ENCODE measurements around the gene CCL1. TPM values are rescaled to one million over a fixed set of nuclear protein-coding genes. Genes with fewer than 3 reads are reported as not detected.
"Not testable (repeated sequence)": the region's sequence is repeated elsewhere in the genome, so short reads cannot be mapped to it uniquely, and the experiment has no call there.

Gene CCL1
- total RNA-seq, 1 experiment from 2014 or later: not detected

GRCh38 chr17:34337701-34338100 is 25.3 kb downstream of the CCL1 start:
- no peak overlapping the region for H2BK120ac ChIP-seq (ENCODE audit: low read depth, low read length, poor library complexity, severe bottlenecking)
- no peaks in the 10 kb centered on the region for H3K79me2 ChIP-seq (ENCODE audit: insufficient read depth, low read length)
- WGBS (ENCODE audit: extremely low coverage, insufficient read length, low lambda C conversion rate): no CpG with 5 or more reads among the region's 1 CpG
- H3K4ac ChIP-seq (ENCODE audit: low read depth, low read length): no peak overlapping the region
- H3K23ac ChIP-seq (ENCODE audit: insufficient read length, low read depth, low read length): no peak overlapping the region
- Mint-ChIP-seq H3K4me1 (no peaks in the 10 kb centered on the region), H3K27me3 (ENCODE audit: low read depth) (peaks cover 9% of the 10 kb centered on the region), H3K4me3 (no peak overlapping the region), H3K27ac (no peak overlapping the region), H3K36me3 (ENCODE audit: insufficient read depth in 1 of 3, low read depth in 3 of 3) (no peaks in the 10 kb centered on the region), H3K9me3 (peaks cover 0 to 3% of the 10 kb centered on the region in 2 experiments; a peak in 2 of 5 replicates)
- H3K4me2 ChIP-seq (ENCODE audit: insufficient read depth, insufficient read length, low read length): no peak overlapping the region
- H4K91ac ChIP-seq (ENCODE audit: insufficient read length, low read depth, low read length): no peak overlapping the region
- H2BK20ac ChIP-seq (ENCODE audit: low read depth, low read length, poor library complexity, severe bottlenecking): no peak overlapping the region
- no peaks in the 10 kb centered on the region for H3K23me2 ChIP-seq (ENCODE audit: insufficient read length, low read depth, low read length, poor library complexity, severe bottlenecking)
- no peak overlapping the region for H3T11ph ChIP-seq (ENCODE audit: low read length)
- no peaks in the 10 kb centered on the region for H3K27me3 ChIP-seq (ENCODE audit: insufficient read depth, low read length)
- H2AFZ ChIP-seq (ENCODE audit: low read length): no peak overlapping the region
- H3K18ac ChIP-seq (ENCODE audit: insufficient read length, low read depth, low read length): no peak overlapping the region
- H3K4me1 ChIP-seq (ENCODE audit: insufficient read depth, low read length): no peaks in the 10 kb centered on the region
- H4K8ac ChIP-seq (replicated peaks; ENCODE audit: insufficient read length, low read depth, low read length): no peak overlapping the region
- no peak overlapping the region for H4K5ac ChIP-seq (ENCODE audit: insufficient read length, low read depth, low read length)
- no peak overlapping the region for H3K14ac ChIP-seq (ENCODE audit: insufficient read depth, low read length)
- H3K56ac ChIP-seq (ENCODE audit: insufficient read length, low read depth, low read length): no peak overlapping the region
- no peak overlapping the region for H3K27ac ChIP-seq (ENCODE audit: insufficient read length, low read depth, low read length)
- H2BK12ac ChIP-seq (ENCODE audit: insufficient read length, low read depth, low read length): no peak overlapping the region
- TF ChIP-seq, protein P1, sequence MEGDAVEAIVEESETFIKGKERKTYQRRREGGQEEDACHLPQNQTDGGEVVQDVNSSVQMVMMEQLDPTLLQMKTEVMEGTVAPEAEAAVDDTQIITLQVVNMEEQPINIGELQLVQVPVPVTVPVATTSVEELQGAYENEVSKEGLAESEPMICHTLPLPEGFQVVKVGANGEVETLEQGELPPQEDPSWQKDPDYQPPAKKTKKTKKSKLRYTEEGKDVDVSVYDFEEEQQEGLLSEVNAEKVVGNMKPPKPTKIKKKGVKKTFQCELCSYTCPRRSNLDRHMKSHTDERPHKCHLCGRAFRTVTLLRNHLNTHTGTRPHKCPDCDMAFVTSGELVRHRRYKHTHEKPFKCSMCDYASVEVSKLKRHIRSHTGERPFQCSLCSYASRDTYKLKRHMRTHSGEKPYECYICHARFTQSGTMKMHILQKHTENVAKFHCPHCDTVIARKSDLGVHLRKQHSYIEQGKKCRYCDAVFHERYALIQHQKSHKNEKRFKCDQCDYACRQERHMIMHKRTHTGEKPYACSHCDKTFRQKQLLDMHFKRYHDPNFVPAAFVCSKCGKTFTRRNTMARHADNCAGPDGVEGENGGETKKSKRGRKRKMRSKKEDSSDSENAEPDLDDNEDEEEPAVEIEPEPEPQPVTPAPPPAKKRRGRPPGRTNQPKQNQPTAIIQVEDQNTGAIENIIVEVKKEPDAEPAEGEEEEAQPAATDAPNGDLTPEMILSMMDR (conservative IDR thresholded peaks at IDR 0.05): no peak
- H3K79me1 ChIP-seq (ENCODE audit: insufficient read depth, low read depth, low read length, poor library complexity, severe bottlenecking): no peaks in the 10 kb centered on the region
- H4K20me1 ChIP-seq (ENCODE audit: control insufficient read depth, insufficient read depth, insufficient read length): no peaks in the 10 kb centered on the region
- DNase-seq: no peak
- H3K9me3 ChIP-seq (ENCODE audit: control insufficient read depth, low read depth, low read length): no peaks in the 10 kb centered on the region
- H3K9ac ChIP-seq (ENCODE audit: extremely low read depth, insufficient read length, low read length): no peak overlapping the region
- no peak overlapping the region for H2BK5ac ChIP-seq (ENCODE audit: insufficient read length, low read length)
- no peak overlapping the region for H2AK5ac ChIP-seq (ENCODE audit: insufficient read length, low read length)
- H2BK15ac ChIP-seq (ENCODE audit: low read depth, low read length): no peak overlapping the region

DNA sequence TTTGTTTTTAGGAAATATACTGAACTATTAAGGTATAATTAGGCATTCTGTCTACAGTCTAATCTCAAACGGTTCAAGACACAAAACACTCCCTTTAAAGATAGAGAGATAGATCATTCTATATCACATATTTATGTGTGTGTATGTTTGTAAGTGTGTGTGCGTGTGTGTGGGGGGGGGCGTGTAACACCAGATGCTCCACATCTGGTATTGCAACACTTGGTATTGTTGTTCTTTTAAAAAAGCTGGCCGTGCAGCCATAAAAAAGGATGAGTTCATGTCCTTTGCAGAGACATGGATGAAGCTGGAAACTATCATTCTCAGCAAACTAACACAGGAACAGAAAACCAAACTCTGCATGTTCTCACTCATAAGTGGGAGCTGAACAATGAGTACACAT is 35.5 kb downstream of the CCL1 start:
- not testable (repeated sequence) for H2BK5ac ChIP-seq (ENCODE audit: insufficient read length, low read length); H3K4me3 Mint-ChIP-seq

More for the DNA sequence above, 35.5 kb downstream of the CCL1 start:
- H3K4me1 Mint-ChIP-seq; H2AFZ ChIP-seq (ENCODE audit: low read length); H2BK12ac ChIP-seq (ENCODE audit: insufficient read length, low read depth, low read length); H3K27ac ChIP-seq (ENCODE audit: insufficient read length, low read depth, low read length); H4K20me1 ChIP-seq (ENCODE audit: control insufficient read depth, insufficient read depth, insufficient read length); H3K14ac ChIP-seq (ENCODE audit: insufficient read depth, low read length); H3K27ac Mint-ChIP-seq; H3K36me3 Mint-ChIP-seq (ENCODE audit: insufficient read depth in 1 of 3, low read depth in 3 of 3); H3K4me2 ChIP-seq (ENCODE audit: insufficient read depth, insufficient read length, low read length); H4K8ac ChIP-seq (replicated peaks; ENCODE audit: insufficient read length, low read depth, low read length); DNase-seq; H4K5ac ChIP-seq (ENCODE audit: insufficient read length, low read depth, low read length); H4K91ac ChIP-seq (ENCODE audit: insufficient read length, low read depth, low read length); H3K9me3 ChIP-seq (ENCODE audit: control insufficient read depth, low read depth, low read length); H2BK20ac ChIP-seq (ENCODE audit: low read depth, low read length, poor library complexity, severe bottlenecking); H3K56ac ChIP-seq (ENCODE audit: insufficient read length, low read depth, low read length); H3K9ac ChIP-seq (ENCODE audit: extremely low read depth, insufficient read length, low read length); H3T11ph ChIP-seq (ENCODE audit: low read length); H3K23me2 ChIP-seq (ENCODE audit: insufficient read length, low read depth, low read length, poor library complexity, severe bottlenecking); H3K4ac ChIP-seq (ENCODE audit: low read depth, low read length); H3K27me3 ChIP-seq (ENCODE audit: insufficient read depth, low read length); H3K23ac ChIP-seq (ENCODE audit: insufficient read length, low read depth, low read length); H2BK120ac ChIP-seq (ENCODE audit: low read depth, low read length, poor library complexity, severe bottlenecking); H2AK5ac ChIP-seq (ENCODE audit: insufficient read length, low read length); H2BK15ac ChIP-seq (ENCODE audit: low read depth, low read length); H3K4me1 ChIP-seq (ENCODE audit: insufficient read depth, low read length); H3K79me2 ChIP-seq (ENCODE audit: insufficient read depth, low read length); H3K18ac ChIP-seq (ENCODE audit: insufficient read length, low read depth, low read length); H3K9me3 Mint-ChIP-seq; H3K79me1 ChIP-seq (ENCODE audit: insufficient read depth, low read depth, low read length, poor library complexity, severe bottlenecking): not testable (repeated sequence)
- no CpG with 5 or more reads among the region's 4 CpGs for WGBS (ENCODE audit: extremely low coverage, insufficient read length, low lambda C conversion rate)
- H3K27me3 Mint-ChIP-seq (ENCODE audit: low read depth): peaks cover 16% of the 10 kb centered on the region

All from H9 (cell line).